Measurements from ENCODE around the gene RTN4R.
"Not testable (repeated sequence)": the region's sequence is repeated elsewhere in the genome, so short reads cannot be mapped to it uniquely, and the experiment has no call there.

The RTN4R gene

DNA sequence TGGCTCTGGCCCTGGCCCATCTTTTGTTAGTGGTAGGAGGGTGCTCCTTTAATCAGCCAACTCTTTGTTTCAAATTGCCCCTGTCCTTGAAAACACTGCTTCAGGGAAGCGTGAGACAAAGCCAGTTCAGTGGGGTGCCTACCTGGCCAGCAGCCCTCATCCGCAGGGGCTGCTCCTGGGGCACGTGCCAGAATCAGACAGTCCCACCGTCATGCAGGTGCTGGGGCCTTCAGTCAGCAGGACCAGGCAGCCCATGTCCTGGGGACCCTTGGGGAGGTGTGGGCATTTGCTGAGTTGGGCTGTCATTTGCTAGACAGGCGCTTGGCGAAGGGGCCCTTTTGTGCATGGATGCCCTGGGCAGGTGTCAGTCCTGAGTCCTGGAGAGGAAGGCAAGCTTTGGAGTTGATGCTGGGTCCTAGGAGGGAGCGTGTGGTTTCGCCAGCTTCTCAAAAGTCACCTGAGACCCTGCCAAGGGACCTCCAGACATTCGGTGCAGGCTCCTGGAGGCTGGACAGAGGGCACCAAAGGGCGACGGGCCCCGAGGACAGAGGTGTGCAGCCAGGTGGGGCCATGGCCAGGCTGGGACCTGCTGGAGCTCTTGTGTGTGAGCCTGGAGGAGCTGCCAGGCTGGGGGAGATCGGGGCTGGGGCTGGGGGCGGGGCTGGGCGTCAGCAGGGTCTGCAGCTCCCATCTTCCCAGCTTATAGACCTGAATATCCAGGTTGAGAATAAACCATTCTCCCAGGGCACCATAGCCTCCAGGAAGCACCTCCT is 15.0 kb upstream of the RTN4R start:
- H3K4me3 ChIP-seq (ENCODE audit: low read depth, low read length): no peak overlapping the region
- H3K36me3 ChIP-seq (ENCODE audit: control insufficient read depth, insufficient read depth, low read length): no peaks in the 10 kb centered on the region
- no peaks in the 10 kb centered on the region for H3K79me2 ChIP-seq
- H2AFZ ChIP-seq: no peak overlapping the region
- no peaks in the 10 kb centered on the region for H3K9me3 ChIP-seq (ENCODE audit: control insufficient read depth, low read length)
- no peak overlapping the region for H3K9ac ChIP-seq
- no peak overlapping the region for H3K27ac ChIP-seq
- no peak overlapping the region for H3K4me2 ChIP-seq (ENCODE audit: low read length)
- TF ChIP-seq, protein P1, sequence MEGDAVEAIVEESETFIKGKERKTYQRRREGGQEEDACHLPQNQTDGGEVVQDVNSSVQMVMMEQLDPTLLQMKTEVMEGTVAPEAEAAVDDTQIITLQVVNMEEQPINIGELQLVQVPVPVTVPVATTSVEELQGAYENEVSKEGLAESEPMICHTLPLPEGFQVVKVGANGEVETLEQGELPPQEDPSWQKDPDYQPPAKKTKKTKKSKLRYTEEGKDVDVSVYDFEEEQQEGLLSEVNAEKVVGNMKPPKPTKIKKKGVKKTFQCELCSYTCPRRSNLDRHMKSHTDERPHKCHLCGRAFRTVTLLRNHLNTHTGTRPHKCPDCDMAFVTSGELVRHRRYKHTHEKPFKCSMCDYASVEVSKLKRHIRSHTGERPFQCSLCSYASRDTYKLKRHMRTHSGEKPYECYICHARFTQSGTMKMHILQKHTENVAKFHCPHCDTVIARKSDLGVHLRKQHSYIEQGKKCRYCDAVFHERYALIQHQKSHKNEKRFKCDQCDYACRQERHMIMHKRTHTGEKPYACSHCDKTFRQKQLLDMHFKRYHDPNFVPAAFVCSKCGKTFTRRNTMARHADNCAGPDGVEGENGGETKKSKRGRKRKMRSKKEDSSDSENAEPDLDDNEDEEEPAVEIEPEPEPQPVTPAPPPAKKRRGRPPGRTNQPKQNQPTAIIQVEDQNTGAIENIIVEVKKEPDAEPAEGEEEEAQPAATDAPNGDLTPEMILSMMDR (IDR thresholded peaks at IDR 0.05): no peak
- H3K4me1 ChIP-seq: no peaks in the 10 kb centered on the region
- no peaks in the 10 kb centered on the region for H3K27me3 ChIP-seq (ENCODE audit: control insufficient read depth, insufficient read depth, low read length)

DNA sequence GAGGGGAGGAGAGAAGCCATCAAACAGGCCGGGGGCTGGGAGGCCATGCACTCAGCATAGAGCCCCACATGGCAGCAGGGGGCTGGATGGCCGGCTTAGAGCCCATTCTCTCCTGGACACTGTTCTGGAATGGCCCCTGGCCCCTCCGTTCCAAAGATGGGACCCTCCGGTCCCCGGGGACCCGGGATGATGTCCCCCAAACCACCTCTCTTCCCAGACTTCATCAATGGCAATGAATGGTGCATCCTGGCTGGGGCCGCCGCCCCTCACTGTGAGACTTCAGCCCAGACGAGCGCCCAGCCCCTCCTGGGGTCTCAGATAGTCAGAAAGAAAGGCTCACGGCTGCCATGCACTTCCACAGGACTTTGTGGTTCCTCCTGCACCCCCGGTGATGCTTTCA is 13.8 kb upstream of the RTN4R start:
- Histone ChIP-seq H3K4me3 (ENCODE audit: low read depth, low read length) (no peak overlapping the region), H3K36me3 (ENCODE audit: control insufficient read depth, insufficient read depth, low read length) (no peaks in the 10 kb centered on the region), H3K27ac (no peak overlapping the region), H3K9ac (no peak overlapping the region), H3K27me3 (ENCODE audit: control insufficient read depth, insufficient read depth, low read length) (no peaks in the 10 kb centered on the region), H3K4me2 (ENCODE audit: low read length) (no peak overlapping the region), H3K9me3 (ENCODE audit: control insufficient read depth, low read length) (no peaks in the 10 kb centered on the region), H2AFZ (no peak overlapping the region), H3K4me1 (no peaks in the 10 kb centered on the region), H3K79me2 (no peaks in the 10 kb centered on the region)
- TF ChIP-seq, protein P1 (IDR thresholded peaks at IDR 0.05): no peak

- not testable (repeated sequence) for H2AFZ ChIP-seq; H3K4me1 ChIP-seq; H3K79me2 ChIP-seq; H3K36me3 ChIP-seq (ENCODE audit: control insufficient read depth, insufficient read depth, low read length); H3K9ac ChIP-seq; H3K27ac ChIP-seq; H3K9me3 ChIP-seq (ENCODE audit: control insufficient read depth, low read length); H3K27me3 ChIP-seq (ENCODE audit: control insufficient read depth, insufficient read depth, low read length); H3K4me3 ChIP-seq (ENCODE audit: low read depth, low read length); H3K4me2 ChIP-seq (ENCODE audit: low read length)
These were observed 13.4 kb upstream of the RTN4R start for GRCh38 chr22:20281473-20281872.

DNA sequence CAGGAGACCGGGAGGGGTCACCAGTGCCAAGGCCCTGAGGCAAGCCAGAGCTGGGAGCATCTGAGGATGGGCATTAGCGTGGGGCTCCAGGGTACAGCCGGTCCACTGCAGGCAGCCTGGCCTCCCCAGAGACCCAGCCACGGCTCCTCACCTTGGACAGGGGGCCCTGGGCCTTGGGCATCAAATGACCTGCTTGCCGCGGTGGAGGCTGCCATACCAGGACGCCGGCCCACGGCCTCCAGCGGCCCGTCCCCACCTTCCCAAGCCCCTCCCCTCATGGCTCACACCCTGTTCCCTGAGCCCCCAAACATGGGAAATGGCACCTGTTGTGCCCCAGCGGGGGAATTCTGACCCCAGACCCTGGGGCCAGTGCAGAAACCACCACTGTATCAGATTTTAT is 12.7 kb upstream of the RTN4R start:
- Histone ChIP-seq H3K27ac (no peak overlapping the region), H3K79me2 (no peaks in the 10 kb centered on the region), H2AFZ (no peak overlapping the region), H3K4me3 (ENCODE audit: low read depth, low read length) (no peak overlapping the region), H3K4me2 (ENCODE audit: low read length) (no peak overlapping the region), H3K4me1 (no peaks in the 10 kb centered on the region), H3K9me3 (ENCODE audit: control insufficient read depth, low read length) (no peaks in the 10 kb centered on the region), H3K36me3 (ENCODE audit: control insufficient read depth, insufficient read depth, low read length) (no peaks in the 10 kb centered on the region), H3K9ac (no peak overlapping the region), H3K27me3 (ENCODE audit: control insufficient read depth, insufficient read depth, low read length) (no peaks in the 10 kb centered on the region)
- TF ChIP-seq, protein P1 (IDR thresholded peaks at IDR 0.05): no peak

DNA sequence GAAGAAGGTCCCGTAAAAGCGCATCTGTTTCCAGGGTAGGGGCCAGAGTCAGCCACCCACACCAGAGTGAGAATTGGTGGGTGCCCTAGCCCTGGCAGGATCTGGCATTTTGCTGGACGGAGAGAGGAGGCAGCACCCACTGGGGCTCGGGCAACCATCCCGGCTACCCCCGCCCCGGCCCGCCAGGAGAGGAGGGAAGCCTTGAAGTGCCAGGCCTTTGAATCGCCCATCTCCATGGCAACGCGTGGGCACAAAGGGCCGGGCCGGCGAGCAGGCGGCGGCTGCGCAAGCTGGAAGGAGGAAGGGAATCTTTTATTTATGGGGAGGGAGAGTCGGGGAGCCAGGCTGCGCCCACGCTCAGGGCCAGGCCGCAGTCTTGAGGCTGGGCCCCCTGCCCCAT is 12.0 kb upstream of the RTN4R start:
- not testable (repeated sequence) for H3K79me2 ChIP-seq; H3K27me3 ChIP-seq (ENCODE audit: control insufficient read depth, insufficient read depth, low read length); H3K4me2 ChIP-seq (ENCODE audit: low read length); H3K9ac ChIP-seq; H3K36me3 ChIP-seq (ENCODE audit: control insufficient read depth, insufficient read depth, low read length); H2AFZ ChIP-seq; H3K9me3 ChIP-seq (ENCODE audit: control insufficient read depth, low read length); H3K27ac ChIP-seq; H3K4me3 ChIP-seq (ENCODE audit: low read depth, low read length); H3K4me1 ChIP-seq

DNA sequence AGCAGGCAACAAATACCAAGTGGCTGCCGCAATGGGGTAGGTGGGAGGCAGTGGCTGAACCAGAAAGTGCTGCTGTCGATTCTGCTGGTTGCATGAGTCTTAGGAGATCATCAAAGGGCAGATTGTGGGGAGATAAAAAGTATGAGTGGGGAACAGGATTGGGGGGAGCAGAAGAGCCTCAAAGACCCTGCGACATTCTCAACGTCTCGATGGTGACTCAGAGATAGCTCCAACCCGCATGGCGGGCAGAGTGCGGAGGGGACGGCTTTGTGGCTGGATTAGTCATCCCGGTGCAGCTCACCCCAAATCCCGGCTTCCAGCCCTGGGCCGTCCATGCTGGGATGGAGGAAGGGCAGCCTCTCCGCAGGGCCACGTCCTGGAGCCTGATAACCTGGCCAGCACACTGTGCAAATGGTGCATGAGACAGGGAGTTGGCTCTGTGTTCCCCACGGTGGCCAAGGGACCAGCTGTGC is 11.6 kb upstream of the RTN4R start:
- Histone ChIP-seq H3K27ac (no peak overlapping the region), H3K79me2 (no peaks in the 10 kb centered on the region), H3K9me3 (ENCODE audit: control insufficient read depth, low read length) (no peaks in the 10 kb centered on the region), H2AFZ (no peak overlapping the region), H3K4me2 (ENCODE audit: low read length) (no peak overlapping the region), H3K4me3 (ENCODE audit: low read depth, low read length) (no peak overlapping the region), H3K27me3 (ENCODE audit: control insufficient read depth, insufficient read depth, low read length) (no peaks in the 10 kb centered on the region), H3K9ac (no peak overlapping the region), H3K4me1 (no peaks in the 10 kb centered on the region), H3K36me3 (ENCODE audit: control insufficient read depth, insufficient read depth, low read length) (no peaks in the 10 kb centered on the region)
- TF ChIP-seq, protein P1 (IDR thresholded peaks at IDR 0.05): no peak

DNA sequence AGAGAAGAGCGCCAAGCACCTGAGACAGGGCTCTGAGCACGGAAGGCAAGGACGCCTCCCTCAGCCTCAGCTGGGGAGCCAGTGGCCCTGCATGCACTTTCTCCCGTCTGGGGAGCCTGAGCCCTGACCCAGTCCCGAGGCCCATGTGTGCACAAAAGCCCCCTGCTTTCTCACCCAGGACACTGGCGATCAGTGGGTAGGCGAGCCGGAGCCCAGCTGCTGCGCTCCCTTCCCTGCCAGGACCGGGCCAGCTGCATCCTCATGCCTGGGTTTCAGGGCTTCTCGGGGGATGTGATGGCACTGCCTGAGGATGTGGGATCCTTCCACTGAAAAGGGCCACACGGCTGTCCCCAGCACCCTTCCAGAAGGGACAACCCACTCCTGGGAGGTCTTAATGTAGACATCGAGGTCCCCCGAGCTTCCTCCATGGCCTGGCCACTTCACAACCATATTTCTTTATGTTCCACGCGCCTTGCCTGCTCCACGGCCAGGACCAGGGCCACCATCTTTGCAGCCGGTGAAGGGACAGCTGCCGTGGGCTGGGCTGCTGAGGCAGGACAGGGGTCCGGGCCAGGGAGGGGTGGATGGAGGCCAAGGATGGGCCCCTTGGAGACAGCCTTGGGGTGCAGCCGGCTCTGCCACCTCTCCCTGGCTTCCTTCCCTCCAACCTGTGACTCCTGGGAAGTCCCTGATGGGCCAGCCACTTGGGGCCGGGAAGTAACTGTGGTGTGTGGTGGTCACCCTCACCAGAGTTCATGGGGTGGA is 10.8 kb upstream of the RTN4R start:
- H3K4me3 ChIP-seq (ENCODE audit: low read depth, low read length); H3K36me3 ChIP-seq (ENCODE audit: control insufficient read depth, insufficient read depth, low read length); H3K79me2 ChIP-seq; H3K9me3 ChIP-seq (ENCODE audit: control insufficient read depth, low read length); H3K4me1 ChIP-seq; H3K4me2 ChIP-seq (ENCODE audit: low read length); H3K27ac ChIP-seq; H3K27me3 ChIP-seq (ENCODE audit: control insufficient read depth, insufficient read depth, low read length); H3K9ac ChIP-seq; H2AFZ ChIP-seq: not testable (repeated sequence)

All from parathyroid adenoma (tissue), 2 donors.